ENCODE measurements around the gene ICA1L. TPM values are rescaled to one million over a fixed set of nuclear protein-coding genes. Genes with fewer than 3 reads are reported as not detected.
"Not testable (repeated sequence)": the region's sequence is repeated elsewhere in the genome, so short reads cannot be mapped to it uniquely, and the experiment has no call there.

The ICA1L gene
- total RNA-seq, 1 experiment from 2014 or later, result 1.2 TPM

DNA sequence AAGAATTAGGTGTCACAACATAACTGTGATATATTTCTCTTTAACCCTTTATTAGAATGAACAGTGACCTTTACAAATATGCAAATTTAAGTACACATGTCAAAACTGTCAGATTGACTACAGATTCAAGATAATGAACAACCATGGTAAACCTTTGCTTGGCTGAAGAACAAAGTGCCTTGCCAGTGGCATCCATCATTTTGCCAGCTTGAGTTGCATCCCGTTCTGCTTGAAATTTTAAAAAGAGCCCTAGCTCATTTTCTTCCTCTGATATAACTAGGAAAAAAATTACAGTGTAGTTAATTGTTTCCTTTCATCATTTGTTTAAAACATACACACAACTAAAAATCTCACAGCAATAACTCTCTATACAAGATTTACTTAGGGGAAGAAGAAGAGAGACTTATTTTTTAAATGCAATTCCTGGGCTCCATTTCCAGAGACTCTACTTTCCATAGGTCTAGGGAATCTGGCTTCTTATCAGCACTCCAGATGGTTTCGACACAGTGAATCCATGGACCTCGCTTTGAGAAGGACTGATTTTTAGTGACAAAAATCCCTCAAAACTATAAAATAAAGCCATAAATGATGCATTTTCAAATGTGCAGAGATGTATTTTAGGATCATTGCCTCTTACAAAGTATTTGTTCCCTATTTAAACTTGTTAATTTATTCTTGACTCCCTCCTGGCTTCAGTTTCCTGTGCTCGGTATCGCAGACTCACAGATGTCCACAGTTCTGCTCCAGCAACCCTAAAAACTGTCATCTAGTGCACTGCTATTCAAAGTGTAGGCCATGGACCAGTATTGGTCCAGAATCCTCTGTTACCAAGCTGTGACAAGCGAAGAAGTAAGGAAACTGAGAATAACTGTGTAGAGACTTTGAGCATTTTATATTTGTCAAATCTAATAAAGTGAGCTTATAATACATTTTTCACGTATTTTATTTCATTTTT is 50.1 kb downstream of the ICA1L start:
- no peak for DNase-seq
- Histone ChIP-seq H3K36me3 (replicated peaks; ENCODE audit: control insufficient read depth, insufficient read depth, low read length) (no peaks in the 10 kb centered on the region), H3K27me3 (ENCODE audit: control insufficient read depth, insufficient read depth, low read length) (no peaks in the 10 kb centered on the region), H3K4me3 (ENCODE audit: insufficient read depth, low read depth, low read length) (no peak overlapping the region)

DNA sequence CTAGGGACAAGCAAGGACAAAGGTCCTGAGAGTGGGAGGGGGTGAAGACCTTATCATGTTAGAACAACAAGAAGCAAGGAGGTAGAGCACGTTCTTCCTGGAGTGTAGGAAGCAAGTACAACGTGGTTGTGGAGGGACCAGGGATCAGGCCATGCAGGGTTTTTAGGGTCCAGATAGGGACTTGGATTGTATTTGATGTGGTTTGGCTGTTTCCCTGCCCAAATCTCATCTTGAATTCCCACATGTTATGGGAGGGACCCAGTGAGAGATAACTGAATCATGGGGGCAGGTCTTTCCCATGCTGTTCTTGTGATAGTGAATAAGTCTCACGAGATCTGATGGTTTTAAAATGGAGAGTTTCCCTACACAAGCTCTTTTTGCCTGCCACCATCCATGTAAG is 53.2 kb downstream of the ICA1L start:
- Histone ChIP-seq H3K4me3 (ENCODE audit: insufficient read depth, low read depth, low read length) (no peak overlapping the region), H3K27me3 (ENCODE audit: control insufficient read depth, insufficient read depth, low read length) (no peaks in the 10 kb centered on the region), H3K36me3 (replicated peaks; ENCODE audit: control insufficient read depth, insufficient read depth, low read length) (no peaks in the 10 kb centered on the region)
- DNase-seq, result no peak

DNA sequence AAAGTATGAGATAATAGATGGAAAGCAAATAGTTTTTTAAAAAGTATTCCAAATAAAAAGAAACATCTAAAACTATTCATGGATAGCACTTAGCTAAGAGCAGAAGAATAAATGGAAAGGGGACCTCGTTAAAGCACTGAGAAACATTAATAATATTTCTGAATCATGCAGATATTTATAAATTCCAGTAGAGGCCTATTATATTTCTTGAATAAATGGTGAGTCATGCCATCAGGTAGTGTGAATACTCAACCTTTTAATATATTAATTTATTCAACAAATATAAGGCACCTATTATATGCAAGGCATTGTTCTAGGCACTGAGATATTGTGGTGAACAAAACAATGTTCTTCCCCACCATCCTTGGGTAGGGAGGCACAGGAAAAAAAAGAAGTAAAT is 53.8 kb downstream of the ICA1L start:
- Histone ChIP-seq H3K4me3 (ENCODE audit: insufficient read depth, low read depth, low read length) (no peak overlapping the region), H3K27me3 (ENCODE audit: control insufficient read depth, insufficient read depth, low read length) (no peaks in the 10 kb centered on the region), H3K36me3 (replicated peaks; ENCODE audit: control insufficient read depth, insufficient read depth, low read length) (no peaks in the 10 kb centered on the region)
- no peak for DNase-seq

DNA sequence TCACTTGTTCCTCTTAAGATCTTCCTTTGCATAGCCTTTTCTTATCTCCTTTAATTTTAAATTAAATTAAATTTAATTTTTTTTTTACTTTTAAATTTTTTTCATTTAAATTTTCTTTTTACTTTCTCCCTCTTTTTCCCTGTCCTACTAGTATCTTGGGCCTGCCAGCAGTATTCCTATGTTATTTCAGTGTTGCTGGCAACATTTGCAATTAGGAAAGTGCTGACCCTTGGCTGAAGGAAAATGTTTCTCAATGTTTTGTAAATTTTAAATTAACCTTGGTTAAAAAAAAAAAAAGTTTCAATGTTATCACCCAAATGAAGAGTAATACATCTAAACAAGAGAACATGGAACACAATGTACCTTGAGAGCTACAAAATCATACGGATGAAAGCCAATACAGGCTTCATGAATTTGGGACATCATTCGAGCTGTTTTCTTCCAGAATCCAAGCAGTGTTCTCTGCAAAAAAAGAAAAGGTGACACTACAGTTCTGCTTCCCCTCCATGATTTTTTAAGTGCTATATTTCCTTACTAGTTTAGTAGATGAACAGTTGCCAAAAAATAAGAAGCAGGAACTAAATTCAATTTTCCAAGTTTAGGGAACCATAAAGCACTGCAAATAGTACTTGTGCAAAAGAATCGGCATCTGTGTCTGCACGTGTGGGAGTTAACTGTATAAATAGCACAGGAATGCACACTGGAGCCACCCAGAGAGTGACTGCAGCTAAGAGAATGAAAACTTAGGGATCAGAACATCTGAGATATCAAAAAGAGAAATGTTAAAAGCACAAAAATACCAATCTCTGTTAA is 55.8 kb downstream of the ICA1L start:
- H3K4me3 ChIP-seq (ENCODE audit: insufficient read depth, low read depth, low read length), result no peak overlapping the region
- no peaks in the 10 kb centered on the region for H3K27me3 ChIP-seq (ENCODE audit: control insufficient read depth, insufficient read depth, low read length)
- H3K36me3 ChIP-seq (replicated peaks; ENCODE audit: control insufficient read depth, insufficient read depth, low read length), result no peaks in the 10 kb centered on the region
- DNase-seq, result no peak

DNA sequence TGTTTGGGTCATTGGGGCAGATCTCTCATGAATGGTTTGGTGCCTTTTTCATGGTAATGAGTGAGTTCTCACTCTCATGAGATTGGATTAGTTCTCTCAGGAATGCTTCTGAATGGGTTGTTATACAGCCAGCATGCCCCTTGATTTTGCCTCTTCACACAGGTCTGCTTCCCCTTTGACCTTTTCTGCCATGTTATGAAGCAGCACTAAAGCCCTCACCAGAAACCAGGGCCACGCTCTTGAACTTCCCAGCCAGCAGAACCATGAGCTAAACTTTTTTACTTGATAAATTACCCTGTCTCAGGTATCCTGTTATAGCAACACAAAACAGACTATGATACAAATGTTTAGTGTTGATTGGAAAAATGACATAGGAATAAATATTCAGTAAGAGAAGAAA is 57.3 kb downstream of the ICA1L start:
- no peak overlapping the region for H3K4me3 ChIP-seq (ENCODE audit: insufficient read depth, low read depth, low read length)
- H3K36me3 ChIP-seq (replicated peaks; ENCODE audit: control insufficient read depth, insufficient read depth, low read length), result no peaks in the 10 kb centered on the region
- no peaks in the 10 kb centered on the region for H3K27me3 ChIP-seq (ENCODE audit: control insufficient read depth, insufficient read depth, low read length)
- no peak for DNase-seq

DNA sequence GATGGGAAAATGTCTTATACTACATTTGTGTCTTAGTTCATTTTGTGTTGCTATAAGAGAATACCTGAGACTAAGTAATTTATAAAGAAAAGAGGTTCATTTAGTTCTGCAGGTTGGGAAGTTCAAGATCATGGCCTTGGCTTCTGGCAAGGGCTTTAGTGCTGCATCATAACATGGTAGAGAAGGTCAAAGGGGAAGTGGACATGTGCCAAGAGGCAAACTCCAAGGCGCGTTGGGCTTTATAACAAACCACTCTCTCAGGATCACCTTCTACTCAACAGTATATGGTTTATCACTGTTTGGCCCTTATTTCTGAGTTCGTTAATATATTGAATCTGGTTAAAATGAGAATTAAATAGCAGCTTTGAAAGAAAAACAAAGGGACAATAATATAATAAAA is 58.2 kb downstream of the ICA1L start:
- no peak for DNase-seq
- Histone ChIP-seq H3K36me3 (replicated peaks; ENCODE audit: control insufficient read depth, insufficient read depth, low read length) (no peaks in the 10 kb centered on the region), H3K4me3 (ENCODE audit: insufficient read depth, low read depth, low read length) (no peak overlapping the region), H3K27me3 (ENCODE audit: control insufficient read depth, insufficient read depth, low read length) (no peaks in the 10 kb centered on the region)

DNA sequence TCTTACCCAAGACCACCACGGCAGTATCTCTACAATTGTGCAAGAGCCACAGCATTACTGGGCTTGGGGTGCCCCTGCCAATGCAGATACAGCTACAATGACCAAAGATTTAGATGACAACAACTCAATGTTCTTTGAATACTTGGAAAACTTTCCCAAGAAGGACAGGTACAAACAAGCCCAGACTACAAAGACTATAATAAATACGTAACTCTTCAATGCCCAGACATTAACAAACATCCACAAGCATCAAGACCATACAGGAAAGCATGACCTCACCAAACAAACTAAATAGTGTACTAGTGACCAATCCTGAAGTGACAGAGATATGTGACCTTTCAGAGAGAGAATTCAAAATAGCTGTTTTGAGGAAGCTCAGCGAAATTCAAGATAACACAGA is 62.8 kb downstream of the ICA1L start:
- Histone ChIP-seq H3K36me3 (replicated peaks; ENCODE audit: control insufficient read depth, insufficient read depth, low read length) (no peaks in the 10 kb centered on the region), H3K4me3 (ENCODE audit: insufficient read depth, low read depth, low read length) (no peak overlapping the region), H3K27me3 (ENCODE audit: control insufficient read depth, insufficient read depth, low read length) (no peaks in the 10 kb centered on the region)
- no peak for DNase-seq

DNA sequence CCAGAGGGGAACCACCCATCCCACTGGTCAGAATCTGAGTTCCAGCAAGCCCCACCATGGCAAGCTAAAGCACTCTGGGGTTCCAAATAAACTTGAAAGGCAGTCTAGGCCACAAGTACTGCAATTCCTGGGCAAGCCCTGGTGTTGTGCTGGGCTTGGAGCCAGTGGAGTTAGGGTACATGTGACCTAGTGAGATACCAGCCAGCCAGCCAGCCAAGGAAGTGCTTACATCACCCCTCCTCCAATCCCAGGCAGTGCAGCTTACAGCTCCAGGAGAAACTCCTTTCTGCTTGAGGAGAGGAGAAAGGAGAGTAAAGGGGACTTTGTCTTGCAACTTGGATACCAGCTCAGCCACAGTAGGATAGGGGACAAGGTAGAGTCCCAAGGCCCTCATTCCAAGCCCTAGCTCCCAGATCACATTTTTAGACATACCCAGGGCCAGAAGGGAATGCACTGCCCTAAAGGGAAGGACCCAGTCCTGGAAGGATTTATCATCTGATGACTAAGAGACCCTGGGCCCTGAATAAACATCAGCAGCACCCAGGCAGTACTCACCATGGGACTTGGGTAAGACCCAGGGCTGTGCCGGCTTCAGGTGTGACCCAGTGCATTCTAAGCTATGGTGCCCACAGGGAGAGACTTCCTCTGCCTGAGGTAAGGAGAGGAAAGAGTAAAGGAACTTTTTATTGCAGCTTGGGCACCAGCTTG is 64.0 kb downstream of the ICA1L start:
- DNase-seq; H3K27me3 ChIP-seq (ENCODE audit: control insufficient read depth, insufficient read depth, low read length); H3K36me3 ChIP-seq (replicated peaks; ENCODE audit: control insufficient read depth, insufficient read depth, low read length); H3K4me3 ChIP-seq (ENCODE audit: insufficient read depth, low read depth, low read length): not testable (repeated sequence)

DNA sequence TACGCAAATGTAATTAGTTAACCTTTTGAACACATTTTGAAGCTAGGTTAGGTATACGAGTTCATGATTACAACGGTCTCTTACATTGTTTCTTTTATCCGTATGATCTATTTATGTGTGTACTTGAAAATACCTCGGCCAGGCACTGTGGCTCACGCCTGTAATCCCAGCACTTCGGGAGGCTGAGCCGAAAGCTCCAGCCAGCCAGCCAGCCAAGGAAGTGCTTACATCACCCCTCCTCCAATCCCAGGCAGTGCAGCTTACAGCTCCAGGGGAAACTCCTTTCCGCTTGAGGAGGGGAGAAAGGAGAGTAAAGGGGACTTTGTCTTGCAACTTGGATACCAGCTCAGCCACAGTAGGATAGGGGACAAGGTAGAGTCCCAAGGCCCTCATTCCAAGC is 65.7 kb downstream of the ICA1L start:
- not testable (repeated sequence) for DNase-seq; H3K27me3 ChIP-seq (ENCODE audit: control insufficient read depth, insufficient read depth, low read length); H3K4me3 ChIP-seq (ENCODE audit: insufficient read depth, low read depth, low read length); H3K36me3 ChIP-seq (replicated peaks; ENCODE audit: control insufficient read depth, insufficient read depth, low read length)

DNA sequence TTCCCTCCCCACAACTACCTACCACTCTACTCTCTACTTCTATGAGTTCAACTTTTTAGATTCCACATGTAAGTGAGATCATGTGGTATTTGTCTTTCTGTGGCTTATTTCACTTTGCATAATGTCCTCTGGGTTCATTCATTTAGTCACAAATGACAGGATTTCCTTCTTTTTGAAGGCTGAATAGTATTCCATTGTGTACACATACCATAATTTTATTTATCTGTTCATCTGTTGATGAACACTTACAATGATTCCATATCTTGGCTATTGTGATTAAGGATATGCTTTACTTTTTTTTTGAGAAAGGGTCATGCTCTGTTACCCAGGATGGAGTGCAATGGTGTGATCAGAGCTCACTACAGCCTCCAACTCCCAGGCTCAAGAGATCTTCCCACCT is 73.6 kb downstream of the ICA1L start:
- no peaks in the 10 kb centered on the region for H3K36me3 ChIP-seq (replicated peaks; ENCODE audit: control insufficient read depth, insufficient read depth, low read length)
- H3K27me3 ChIP-seq (ENCODE audit: control insufficient read depth, insufficient read depth, low read length), result no peaks in the 10 kb centered on the region
- no peak for DNase-seq
- no peak overlapping the region for H3K4me3 ChIP-seq (ENCODE audit: insufficient read depth, low read depth, low read length)

DNA sequence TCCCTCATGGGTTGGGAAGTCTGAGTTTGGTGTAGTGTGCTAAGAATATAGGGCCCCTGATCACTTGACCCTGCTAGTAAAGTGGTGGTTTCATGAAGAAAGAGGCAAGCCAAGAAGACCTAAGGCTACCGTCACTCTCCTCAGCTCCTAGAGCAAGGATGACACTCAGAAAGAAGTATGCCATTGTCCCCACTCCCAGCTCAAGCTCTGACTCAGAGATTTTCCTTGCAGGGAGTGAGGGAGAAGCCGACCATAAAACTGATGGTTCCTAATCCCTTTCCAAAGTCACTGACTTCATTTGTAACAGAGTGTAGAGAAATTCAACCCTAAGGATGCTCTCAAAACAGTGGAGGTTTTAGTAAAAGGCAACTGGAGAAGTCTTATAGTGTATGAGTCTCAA is 80.9 kb downstream of the ICA1L start:
- Histone ChIP-seq H3K4me3 (ENCODE audit: insufficient read depth, low read depth, low read length) (no peak overlapping the region), H3K36me3 (replicated peaks; ENCODE audit: control insufficient read depth, insufficient read depth, low read length) (no peaks in the 10 kb centered on the region; the same call in 1 of the 2 replicates), H3K27me3 (ENCODE audit: control insufficient read depth, insufficient read depth, low read length) (no peaks in the 10 kb centered on the region)
- no peak for DNase-seq

DNA sequence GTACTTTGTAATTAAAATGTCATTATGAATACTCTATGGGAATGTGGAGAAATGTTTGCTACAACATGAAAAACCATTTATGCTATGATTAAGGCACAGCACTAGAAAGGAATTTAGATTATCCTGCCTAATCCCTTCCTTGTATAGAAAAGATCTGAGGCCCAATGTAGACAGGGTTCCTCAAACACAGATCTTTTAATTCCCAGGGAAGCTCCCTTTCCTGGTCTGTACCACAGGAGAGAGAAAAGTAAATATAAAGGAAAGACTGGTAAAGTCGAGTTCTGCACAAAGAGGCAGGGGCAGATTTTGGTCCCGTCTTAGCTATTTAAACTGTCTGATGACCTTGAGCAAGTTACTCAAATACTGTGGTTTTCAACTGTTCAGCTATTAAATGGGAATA is 84.7 kb downstream of the ICA1L start:
- no peak for DNase-seq
- H3K36me3 ChIP-seq (replicated peaks; ENCODE audit: control insufficient read depth, insufficient read depth, low read length), result no peaks in the 10 kb centered on the region; the same call in 1 of the 2 replicates
- H3K4me3 ChIP-seq (ENCODE audit: insufficient read depth, low read depth, low read length), result no peak overlapping the region
- H3K27me3 ChIP-seq (ENCODE audit: control insufficient read depth, insufficient read depth, low read length), result no peaks in the 10 kb centered on the region

DNA sequence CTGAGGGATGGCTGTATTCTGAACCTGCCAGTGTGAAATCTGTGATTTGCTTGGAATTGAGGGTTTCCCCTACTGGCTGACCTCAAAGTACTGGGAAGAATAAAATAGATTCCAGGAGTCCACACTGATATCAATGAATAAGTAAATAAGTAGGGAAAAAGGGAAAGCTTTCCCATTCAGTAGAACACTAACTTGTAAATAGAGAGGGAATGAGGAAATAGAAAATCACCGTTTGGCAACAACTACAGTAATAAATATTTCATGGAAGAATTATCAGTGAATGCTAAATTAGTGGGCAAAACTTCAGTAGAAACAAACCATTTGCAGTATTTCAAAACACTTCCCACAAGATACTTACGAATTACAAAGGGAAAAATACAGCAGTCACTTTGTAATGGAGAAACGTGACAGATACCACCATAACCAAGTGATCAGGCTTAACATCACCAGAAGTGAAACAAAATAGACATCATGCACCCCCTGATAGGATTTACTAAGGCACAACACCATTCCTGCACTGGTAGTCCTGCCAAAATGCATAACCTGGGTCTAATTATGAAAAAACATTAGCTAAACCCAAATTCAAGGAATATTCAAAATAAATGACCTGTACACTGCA is 88.5 kb downstream of the ICA1L start:
- DNase-seq, result no peak
- H3K36me3 ChIP-seq (replicated peaks; ENCODE audit: control insufficient read depth, insufficient read depth, low read length), result peaks cover 3% of the 10 kb centered on the region; the same call in 1 of the 2 replicates
- H3K4me3 ChIP-seq (ENCODE audit: insufficient read depth, low read depth, low read length), result no peak overlapping the region
- H3K27me3 ChIP-seq (ENCODE audit: control insufficient read depth, insufficient read depth, low read length), result no peaks in the 10 kb centered on the region

DNA sequence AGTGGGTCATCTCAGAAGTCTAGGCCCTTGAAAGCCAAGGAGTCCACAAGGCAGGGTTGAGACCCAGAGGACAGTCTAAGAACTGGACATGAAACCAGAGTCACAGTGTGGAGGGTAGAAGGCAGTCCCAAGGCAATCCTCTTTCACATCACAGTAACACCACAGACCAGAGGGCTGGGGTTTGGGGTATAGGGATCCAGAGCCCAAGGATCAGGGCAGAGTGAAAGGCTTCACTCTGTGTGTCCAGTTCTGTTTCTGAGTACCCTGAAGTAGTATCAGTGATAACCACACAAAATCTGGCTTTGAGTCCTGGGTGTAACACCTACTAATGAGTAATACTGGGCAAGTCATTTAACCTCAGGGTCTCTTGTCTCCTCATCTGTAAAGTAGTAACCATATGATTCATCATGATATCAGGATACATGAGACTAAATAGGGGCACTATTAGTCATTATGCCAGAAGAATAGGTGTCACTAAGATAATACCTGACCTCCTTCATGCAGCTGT is 91.0 kb downstream of the ICA1L start:
- H3K27me3 ChIP-seq (ENCODE audit: control insufficient read depth, insufficient read depth, low read length), result no peaks in the 10 kb centered on the region

More for the DNA sequence above, 91.0 kb downstream of the ICA1L start:
- peaks cover 3% of the 10 kb centered on the region; the same call in 1 of the 2 replicates for H3K36me3 ChIP-seq (replicated peaks; ENCODE audit: control insufficient read depth, insufficient read depth, low read length)
- no peak overlapping the region for H3K4me3 ChIP-seq (ENCODE audit: insufficient read depth, low read depth, low read length)
- DNase-seq, result no peak
